Tibial nerve (tissue), 4 donors: Measurements from ENCODE around the gene ROGDI.

Source experiments
- EP300 ChIP-seq, 2 donors: sonication (generic); formaldehyde crosslinking; IDR thresholded peaks; one replicate each; pipeline ENCODE4 v1.6.1; 2017; ENCODE audit warnings: antibody characterized with exemption in 2 of 2, mild to moderate bottlenecking in 1 of 2
- POLR2A ChIP-seq, 2 donors: fragments of 450-650 bp; IDR thresholded peaks; one replicate each; pipeline ENCODE4 v1.6.1; 2017; ENCODE audit warnings: antibody characterized with exemption in 2 of 2, mild to moderate bottlenecking in 2 of 2, moderate library complexity in 2 of 2
- TF ChIP-seq, protein P1 (sequence below), 5 experiments: fragments of 200-600 bp in 3 of 5; fragments of 450-650 bp in 2 of 5; sonication (generic) in 3 of 5; IDR thresholded peaks; one replicate each; pipeline ENCODE4 v1.5.1; 2016 to 2019; ENCODE audit warnings: antibody characterized with exemption in 5 of 5, mild to moderate bottlenecking in 3 of 5, moderate library complexity in 2 of 5

- TF ChIP-seq, protein P1, sequence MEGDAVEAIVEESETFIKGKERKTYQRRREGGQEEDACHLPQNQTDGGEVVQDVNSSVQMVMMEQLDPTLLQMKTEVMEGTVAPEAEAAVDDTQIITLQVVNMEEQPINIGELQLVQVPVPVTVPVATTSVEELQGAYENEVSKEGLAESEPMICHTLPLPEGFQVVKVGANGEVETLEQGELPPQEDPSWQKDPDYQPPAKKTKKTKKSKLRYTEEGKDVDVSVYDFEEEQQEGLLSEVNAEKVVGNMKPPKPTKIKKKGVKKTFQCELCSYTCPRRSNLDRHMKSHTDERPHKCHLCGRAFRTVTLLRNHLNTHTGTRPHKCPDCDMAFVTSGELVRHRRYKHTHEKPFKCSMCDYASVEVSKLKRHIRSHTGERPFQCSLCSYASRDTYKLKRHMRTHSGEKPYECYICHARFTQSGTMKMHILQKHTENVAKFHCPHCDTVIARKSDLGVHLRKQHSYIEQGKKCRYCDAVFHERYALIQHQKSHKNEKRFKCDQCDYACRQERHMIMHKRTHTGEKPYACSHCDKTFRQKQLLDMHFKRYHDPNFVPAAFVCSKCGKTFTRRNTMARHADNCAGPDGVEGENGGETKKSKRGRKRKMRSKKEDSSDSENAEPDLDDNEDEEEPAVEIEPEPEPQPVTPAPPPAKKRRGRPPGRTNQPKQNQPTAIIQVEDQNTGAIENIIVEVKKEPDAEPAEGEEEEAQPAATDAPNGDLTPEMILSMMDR (IDR thresholded peaks at IDR 0.05), result no peak
- TF ChIP-seq EP300 (IDR thresholded peaks at IDR 0.05), result no peak
- no peak for TF ChIP-seq POLR2A (IDR thresholded peaks at IDR 0.05)
Observed at GRCh38 chr16:4788489-4788889, 13.9 kb downstream of the ROGDI start.
